ENCODE data around the gene CNR1. TPM values are rescaled to one million over a fixed set of nuclear protein-coding genes. Genes with fewer than 3 reads are reported as not detected.

Gene CNR1
- total RNA-seq = under 0.01 TPM in 1 of 2 replicates, not detected in the other

GRCh38 chr6:88165844-88166492 lies at the start of gene CNR1:
CNR1 (minus strand) TSS chr6:88166347; CDS start chr6:88145274, 21,073 bp downstream.

Other genes starting within 250 kb of the CNR1 start
- gene SPACA1, start 118.5 kb downstream of the CNR1 start, total RNA-seq = not detected in 2 replicates

Measured in dermis lymphatic vessel endothelial cell (primary cell).